Parathyroid adenoma (tissue), 2 donors: ENCODE measurements around the gene MXD1.

ENCODE experiments used
- H2AFZ ChIP-seq: fragments of 300-600 bp; sonication (generic); one replicate; pipeline ENCODE4 v1.7.0; 2017; ENCODE audit warnings: antibody characterized with exemption, mild to moderate bottlenecking
- H3K27ac ChIP-seq: fragments of 300-600 bp; sonication (generic); one replicate; pipeline ENCODE4 v1.7.0; 2017
- H3K27me3 ChIP-seq: fragments of 300-600 bp; sonication (generic); one replicate; pipeline ENCODE4 v1.7.0; 2017; ENCODE audit warnings: low read length; ENCODE audit not compliant: control insufficient read depth, insufficient read depth
- H3K36me3 ChIP-seq: fragments of 300-600 bp; sonication (generic); one replicate; pipeline ENCODE4 v1.7.0; 2017; ENCODE audit warnings: low read length; ENCODE audit not compliant: control insufficient read depth, insufficient read depth
- H3K4me1 ChIP-seq: fragments of 300-600 bp; sonication (generic); one replicate; pipeline ENCODE4 v1.7.0; 2017; ENCODE audit warnings: control low read depth
- H3K4me2 ChIP-seq: fragments of 300-600 bp; sonication (generic); one replicate; pipeline ENCODE4 v1.7.0; 2017; ENCODE audit warnings: low read length
- H3K4me3 ChIP-seq: fragments of 300-600 bp; sonication (generic); one replicate; pipeline ENCODE4 v1.7.0; 2017; ENCODE audit warnings: low read depth, low read length
- H3K79me2 ChIP-seq: fragments of 300-600 bp; sonication (generic); one replicate; pipeline ENCODE4 v1.7.0; 2017; ENCODE audit warnings: control low read depth
- H3K9ac ChIP-seq: fragments of 300-600 bp; sonication (generic); one replicate; pipeline ENCODE4 v1.7.0; 2017; ENCODE audit warnings: mild to moderate bottlenecking
- H3K9me3 ChIP-seq: fragments of 300-600 bp; sonication (generic); one replicate; pipeline ENCODE4 v1.7.0; 2017; ENCODE audit warnings: low read length; ENCODE audit not compliant: control insufficient read depth
- CTCF ChIP-seq: fragments of 300-600 bp; sonication (generic); IDR thresholded peaks from one replicate; pipeline ENCODE4 v1.7.0; 2017; ENCODE audit warnings: antibody characterized with exemption, mild to moderate bottlenecking
- donor health status: primary hyperparathyroidism.

MXD1 gene

GRCh38 chr2:69926849-69927515 is 12.1 kb downstream of the MXD1 start:
- Histone ChIP-seq H3K4me1 (no peaks in the 10 kb centered on the region), H3K27ac (no peak overlapping the region), H3K36me3 (no peaks in the 10 kb centered on the region), H3K9ac (no peak overlapping the region), H3K27me3 (no peaks in the 10 kb centered on the region), H3K79me2 (no peaks in the 10 kb centered on the region), H3K4me2 (no peak overlapping the region), H3K4me3 (no peak overlapping the region), H2AFZ (no peak overlapping the region), H3K9me3 (no peaks in the 10 kb centered on the region)
- TF ChIP-seq CTCF: no peak

GRCh38 chr2:69931832-69932595 is 17.1 kb downstream of the MXD1 start:
- H2AFZ ChIP-seq: no peak overlapping the region
- no peaks in the 10 kb centered on the region for H3K27me3 ChIP-seq
- H3K9ac ChIP-seq: no peak overlapping the region
- H3K27ac ChIP-seq: no peak overlapping the region
- no peaks in the 10 kb centered on the region for H3K36me3 ChIP-seq
- no peak overlapping the region for H3K4me3 ChIP-seq
- no peaks in the 10 kb centered on the region for H3K9me3 ChIP-seq
- no peaks in the 10 kb centered on the region for H3K79me2 ChIP-seq
- H3K4me2 ChIP-seq: no peak overlapping the region
- no peaks in the 10 kb centered on the region for H3K4me1 ChIP-seq
- no peak for TF ChIP-seq CTCF

- H3K36me3 ChIP-seq: no peaks in the 10 kb centered on the region
- H3K9ac ChIP-seq: no peak overlapping the region
- H3K4me2 ChIP-seq: no peak overlapping the region
- no peak overlapping the region for H3K27ac ChIP-seq
- H3K9me3 ChIP-seq: no peaks in the 10 kb centered on the region
- no peak for TF ChIP-seq CTCF
- no peaks in the 10 kb centered on the region for H3K4me1 ChIP-seq
- H3K27me3 ChIP-seq: no peaks in the 10 kb centered on the region
- H2AFZ ChIP-seq: no peak overlapping the region
- no peaks in the 10 kb centered on the region for H3K79me2 ChIP-seq
- no peak overlapping the region for H3K4me3 ChIP-seq
Measured at GRCh38 chr2:69932596-69932922, 17.6 kb downstream of the MXD1 start.

DNA sequence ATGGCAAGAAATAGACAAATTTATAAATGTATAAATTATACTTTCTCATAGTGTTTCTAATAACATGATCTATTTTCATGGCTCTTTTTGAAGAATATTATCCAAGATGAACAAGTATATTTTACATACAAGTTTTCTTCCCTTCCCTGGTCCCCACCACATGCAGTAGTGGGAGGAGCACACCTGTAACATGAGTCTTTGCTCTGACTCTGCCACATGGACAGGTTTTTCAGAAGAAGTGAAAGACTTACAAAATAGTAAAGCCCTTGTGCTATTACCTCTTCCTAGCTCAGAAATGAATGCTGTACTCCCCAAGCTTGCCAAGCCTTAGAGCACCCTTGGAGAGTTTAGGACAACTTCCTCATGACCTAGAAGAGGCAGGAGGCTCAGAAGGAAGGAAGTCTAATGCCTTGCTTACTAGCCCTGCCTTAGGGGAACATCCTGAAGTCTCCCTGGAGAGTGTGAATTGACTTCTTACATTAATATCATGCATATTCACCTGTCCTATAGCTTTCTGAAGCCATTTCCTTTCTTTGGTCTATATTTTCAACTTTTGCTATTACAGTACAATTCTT is 18.4 kb downstream of the MXD1 start:
- no peak overlapping the region for H3K9ac ChIP-seq
- no peak overlapping the region for H3K27ac ChIP-seq
- no peak overlapping the region for H3K4me3 ChIP-seq
- H3K4me2 ChIP-seq: no peak overlapping the region
- H3K36me3 ChIP-seq: no peaks in the 10 kb centered on the region
- no peaks in the 10 kb centered on the region for H3K4me1 ChIP-seq
- no peaks in the 10 kb centered on the region for H3K27me3 ChIP-seq
- no peaks in the 10 kb centered on the region for H3K9me3 ChIP-seq
- no peaks in the 10 kb centered on the region for H3K79me2 ChIP-seq
- no peak overlapping the region for H2AFZ ChIP-seq
- no peak for TF ChIP-seq CTCF
